NCI-H82 treated with DMSO at 0.1 percent for 48 hours (cell line): ENCODE results near the gene SPEM2.

ENCODE experiments used
- DNase-seq: peaks from one replicate; lab custom pipeline; 2025; ENCODE audit not compliant: unreplicated experiment; lab: John Stamatoyannopoulos, UW

Gene SPEM2

DNA sequence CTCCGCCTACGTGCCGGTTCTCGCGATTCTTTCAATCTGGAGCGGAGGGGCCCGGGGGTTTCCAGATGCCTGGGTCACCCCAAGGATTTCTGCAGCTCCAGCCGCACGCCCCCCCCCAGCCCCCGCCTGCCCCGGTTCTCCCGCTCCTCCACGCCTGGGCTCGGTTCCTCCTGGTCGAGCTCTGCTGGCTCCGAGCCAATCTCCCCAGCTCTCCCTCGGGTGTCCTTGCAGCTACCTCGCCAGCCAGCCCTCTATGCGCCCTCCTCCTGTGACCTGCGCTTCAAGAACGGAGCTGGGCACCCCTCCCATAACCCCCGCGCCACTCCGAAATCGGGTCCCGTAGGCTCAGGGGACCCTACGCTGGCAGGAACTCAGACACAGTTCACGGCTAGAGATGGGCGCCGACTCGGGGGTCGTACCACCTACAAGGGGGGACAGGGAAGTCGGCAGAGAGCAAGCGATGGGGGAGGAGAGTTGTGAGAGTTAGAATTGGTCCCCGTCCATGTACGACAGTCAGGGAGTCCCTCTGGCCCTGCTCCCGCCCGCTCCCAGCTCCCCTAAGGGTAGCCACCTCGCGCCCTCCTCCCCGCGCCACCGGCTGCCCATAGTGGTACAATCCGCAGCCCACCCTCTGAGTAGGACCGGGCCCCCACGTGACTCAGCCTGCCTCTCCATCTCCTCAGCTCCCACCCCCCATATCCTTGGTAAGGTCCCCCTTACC, 14.9 kb downstream of the SPEM2 start:
- peak; percentile 74 for DNase-seq

DNA sequence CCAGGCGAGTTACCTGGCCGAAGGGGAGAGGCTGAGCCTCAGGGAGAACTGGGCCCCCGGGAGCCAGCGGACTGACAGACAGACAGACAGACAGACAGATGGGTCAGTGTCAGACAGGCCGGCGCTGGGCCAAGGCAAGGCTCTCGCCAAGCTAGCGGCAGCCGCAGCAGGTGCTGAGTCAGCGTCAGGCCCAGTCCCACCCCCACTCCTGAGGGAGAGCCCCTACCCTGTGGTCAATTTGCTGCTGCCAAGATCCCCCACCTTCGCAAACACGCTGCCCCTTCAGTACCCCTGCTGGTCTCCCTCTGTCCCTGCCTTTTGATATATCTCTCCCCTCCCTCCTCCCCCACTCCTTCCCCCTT, 15.4 kb downstream of the SPEM2 start:
- peak; percentile 57 for DNase-seq

DNA sequence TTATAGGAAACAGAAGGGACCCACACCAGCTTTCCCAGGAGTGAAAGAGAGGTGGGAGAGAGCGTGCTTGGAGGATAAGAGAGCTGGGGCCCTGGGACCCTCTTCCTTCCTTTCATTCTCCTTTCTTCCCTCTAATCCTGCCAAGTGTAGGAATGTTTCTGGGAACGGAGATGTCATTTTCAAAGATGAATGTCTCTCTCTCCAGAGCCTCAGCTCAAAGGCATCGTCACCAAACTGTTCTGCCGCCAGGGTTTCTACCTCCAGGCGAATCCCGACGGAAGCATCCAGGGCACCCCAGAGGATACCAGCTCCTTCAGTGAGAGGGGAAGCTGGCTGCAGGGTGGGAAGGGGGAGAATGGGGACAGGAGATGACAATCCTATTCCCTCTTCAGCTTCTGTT, 15.8 kb downstream of the SPEM2 start:
- no peak for DNase-seq

DNA sequence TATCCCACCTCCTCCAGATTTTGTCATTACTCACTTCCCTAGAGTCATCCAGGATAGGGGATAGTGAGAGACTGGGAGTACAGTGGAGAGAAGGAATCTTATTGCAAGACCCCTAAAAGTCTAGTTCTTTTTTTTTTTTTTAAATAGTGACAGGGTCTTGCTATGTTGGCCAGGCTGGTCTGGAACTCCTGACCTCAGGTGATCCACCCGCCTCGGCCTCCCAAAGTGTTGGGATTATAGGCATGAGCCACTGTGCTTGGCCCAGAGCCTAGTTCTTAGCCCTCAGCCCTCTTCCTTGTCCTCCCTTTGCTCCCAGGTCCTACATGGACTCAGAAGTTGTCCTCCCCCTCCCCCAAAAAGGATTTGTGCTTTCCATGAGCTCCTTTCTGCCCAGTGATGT, 16.7 kb downstream of the SPEM2 start:
- no peak for DNase-seq

DNA sequence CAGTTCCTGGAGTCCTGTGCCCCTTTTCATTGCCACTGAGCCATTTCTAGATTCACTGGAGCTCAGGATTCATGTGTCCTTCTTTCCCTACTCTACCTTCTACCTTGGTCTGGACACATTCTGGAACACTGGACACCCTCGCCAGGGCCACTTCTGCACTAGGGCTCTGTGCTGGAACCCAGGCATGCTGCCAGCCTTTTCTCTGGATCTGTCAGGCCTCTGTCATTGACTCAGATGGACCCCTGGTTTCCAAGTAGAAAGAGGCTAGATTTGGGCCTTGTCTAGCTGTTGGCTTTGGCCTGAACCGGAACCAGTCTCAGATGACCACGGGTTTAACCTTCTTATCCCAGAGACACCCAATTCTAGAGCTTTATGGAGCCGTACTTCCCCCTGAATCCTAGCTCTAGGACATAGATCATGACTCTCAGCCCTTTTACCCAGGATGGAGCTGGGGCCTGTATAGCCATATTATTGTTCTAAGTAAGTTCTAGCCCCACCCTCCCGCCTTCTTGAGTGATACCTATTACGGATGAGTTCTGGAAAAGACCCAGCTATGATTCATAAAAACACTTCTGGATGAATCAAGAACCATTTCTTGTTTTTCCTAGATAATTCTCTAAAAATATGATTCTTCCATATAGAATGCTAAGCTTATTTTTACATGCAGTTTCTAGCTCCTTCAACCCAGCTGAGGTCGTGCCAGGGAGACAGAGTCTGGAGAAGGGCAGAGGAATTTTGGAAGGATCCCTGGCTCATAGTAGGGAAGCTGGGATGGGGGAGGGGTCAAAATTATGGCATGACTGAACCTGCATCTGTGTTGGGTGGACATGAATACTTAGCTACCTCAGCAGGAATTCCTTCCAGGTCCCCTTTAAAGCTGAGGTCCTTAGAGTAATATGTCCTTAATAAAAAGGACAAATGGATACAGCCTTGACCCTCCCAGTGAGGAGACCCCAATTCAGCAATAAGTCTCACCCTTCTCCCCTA, 18.4 kb downstream of the SPEM2 start:
- no peak for DNase-seq

DNA sequence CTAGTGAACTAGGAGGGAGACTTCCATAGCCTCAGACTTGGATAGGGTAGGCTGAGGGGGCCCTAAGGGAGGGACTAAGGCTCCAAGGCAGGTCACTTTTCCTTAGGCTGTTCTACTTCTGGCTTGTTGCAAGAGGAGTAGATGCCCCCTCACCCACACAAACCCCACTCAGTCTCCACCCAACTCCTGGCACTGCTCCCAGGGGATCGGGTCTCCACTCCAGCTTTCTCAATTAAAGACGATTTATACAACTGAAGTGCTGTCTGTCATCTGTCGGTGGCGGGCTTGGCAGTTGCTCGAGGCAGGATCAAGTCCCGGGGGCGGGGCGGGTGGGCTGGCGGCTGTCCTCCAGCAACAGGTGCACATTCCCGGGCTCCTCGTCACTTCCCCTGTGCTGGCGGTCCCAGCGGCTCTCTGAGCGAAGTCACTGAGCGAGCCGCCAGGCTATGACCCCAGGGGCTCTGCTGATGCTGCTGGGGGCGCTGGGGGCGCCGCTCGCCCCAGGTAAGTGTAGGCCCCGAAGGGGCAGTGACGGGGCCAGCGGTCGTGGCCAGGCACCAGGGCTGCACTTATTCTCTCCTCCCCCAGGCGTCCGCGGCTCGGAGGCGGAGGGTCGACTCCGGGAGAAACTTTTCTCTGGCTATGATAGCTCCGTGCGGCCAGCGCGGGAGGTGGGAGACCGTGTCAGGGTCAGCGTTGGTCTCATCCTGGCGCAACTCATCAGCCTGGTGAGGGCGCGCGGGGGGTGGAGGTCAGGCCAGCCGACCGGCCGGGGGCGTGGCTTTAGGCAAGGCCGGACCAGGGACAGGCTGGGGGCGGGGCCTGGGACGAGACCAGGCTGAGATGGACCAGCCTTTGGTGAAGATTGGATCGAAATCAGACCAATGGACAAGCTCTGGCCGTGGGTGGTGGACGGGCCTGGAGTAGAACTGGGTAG, 19.5 kb downstream of the SPEM2 start, which contains the start of gene CHRNB1:
Gene CHRNB1, plus strand, starts transcription at position 380 of the 937 bp plus-strand sequence. Its CDS starts 67 bp downstream, at position 447.
- peak; percentile 92 for DNase-seq

DNA sequence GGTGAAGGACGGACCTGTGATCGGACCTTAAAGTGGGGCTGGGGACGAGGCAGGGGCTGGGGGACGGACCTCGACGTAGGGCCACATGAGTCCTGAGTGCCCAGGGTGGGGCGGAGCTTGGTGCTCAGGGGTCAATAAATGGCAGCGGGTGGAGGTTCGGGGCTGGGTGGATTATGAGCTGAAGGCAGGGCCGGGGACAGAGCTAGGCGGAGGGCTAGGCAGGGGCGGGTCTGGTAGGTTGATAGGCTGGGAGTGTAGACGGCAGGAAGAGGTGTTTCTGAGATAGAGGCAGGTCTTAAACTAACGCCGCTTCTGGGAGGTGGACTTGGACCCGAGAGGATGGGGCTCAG, 20.2 kb downstream of the SPEM2 start:
- DNase-seq = peak; percentile 80

DNA sequence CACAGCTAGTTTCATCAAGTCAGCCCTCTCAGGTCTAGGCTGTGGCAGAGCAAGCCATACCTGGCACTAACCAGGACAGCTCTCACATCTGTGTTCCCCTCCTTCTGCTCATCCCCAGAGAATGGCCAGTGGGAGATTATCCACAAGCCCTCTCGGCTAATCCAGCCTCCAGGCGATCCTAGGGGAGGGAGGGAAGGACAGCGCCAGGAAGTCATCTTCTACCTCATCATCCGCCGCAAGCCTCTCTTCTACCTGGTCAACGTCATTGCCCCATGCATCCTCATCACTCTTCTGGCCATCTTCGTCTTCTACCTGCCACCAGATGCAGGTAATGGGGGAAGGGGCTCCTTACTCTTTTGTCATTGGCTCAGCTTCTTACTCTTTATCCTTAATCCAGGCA, 23.0 kb downstream of the SPEM2 start:
- peak; percentile 22 for DNase-seq

DNA sequence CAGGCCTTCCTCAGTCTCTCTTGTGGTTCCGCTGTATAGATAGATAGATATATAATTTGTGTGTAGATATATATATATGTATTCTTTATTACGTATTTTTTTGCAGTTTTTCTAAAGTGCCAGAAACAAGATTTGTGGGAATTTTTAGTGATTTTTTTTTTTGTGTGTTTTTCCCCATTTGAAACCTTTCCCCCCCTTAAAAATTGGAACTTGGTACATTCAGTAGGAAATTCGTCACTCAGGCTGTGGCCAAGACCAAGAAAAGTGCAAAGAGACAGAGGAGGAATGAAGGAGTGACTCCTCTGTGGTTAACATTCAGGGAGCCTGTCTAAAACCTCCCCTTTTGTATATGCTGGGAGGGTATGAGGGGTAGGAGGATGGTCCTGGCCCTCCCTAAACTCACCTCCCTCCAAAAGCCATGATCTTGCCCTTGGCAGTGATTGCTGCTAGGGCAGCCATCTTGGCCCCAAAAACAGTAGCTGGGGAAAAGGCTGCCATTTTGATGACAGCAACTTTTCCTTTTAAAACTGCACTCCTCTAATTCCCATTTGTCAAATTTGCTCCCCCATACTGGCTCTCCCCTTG, 34.6 kb downstream of the SPEM2 start:
- DNase-seq = no peak

DNA sequence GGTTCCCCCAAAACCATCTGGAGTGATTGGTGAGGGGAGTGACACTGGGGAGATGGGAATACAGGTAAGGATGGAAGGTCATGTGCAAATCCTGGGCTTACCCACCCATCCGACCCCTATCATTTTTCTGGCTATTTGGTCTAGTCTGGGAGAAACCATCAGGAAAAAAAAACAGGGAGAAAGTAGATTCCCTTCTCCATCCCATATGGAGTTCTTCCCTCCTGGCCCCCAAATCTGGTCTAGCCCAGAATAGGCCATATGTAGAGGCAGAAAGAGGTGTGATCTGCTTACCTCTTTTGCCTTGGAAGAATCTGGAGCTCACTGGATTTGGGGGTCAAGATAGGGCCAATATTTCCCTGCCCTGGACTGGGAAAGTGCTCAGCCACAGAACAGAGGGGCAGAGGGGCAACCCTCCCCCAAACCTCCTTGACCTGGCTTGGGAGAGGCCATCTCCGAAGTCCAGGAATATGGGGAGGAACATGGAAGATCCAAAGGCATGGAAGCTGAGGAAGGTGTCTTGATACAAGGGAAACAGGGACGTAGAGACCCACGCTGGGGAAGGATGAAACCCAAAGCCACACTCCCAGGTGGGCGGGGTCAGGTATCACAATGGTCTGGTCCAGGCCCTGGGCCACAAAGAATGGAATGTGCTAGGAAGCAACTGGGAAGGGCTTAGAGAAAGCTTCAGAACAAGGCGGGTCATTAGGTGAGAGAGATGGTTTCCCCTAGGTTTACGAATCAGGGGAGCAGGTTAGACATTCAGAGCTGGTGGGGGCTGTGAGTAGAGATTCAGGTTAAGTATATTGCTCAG, 35.6 kb downstream of the SPEM2 start:
- no peak for DNase-seq

DNA sequence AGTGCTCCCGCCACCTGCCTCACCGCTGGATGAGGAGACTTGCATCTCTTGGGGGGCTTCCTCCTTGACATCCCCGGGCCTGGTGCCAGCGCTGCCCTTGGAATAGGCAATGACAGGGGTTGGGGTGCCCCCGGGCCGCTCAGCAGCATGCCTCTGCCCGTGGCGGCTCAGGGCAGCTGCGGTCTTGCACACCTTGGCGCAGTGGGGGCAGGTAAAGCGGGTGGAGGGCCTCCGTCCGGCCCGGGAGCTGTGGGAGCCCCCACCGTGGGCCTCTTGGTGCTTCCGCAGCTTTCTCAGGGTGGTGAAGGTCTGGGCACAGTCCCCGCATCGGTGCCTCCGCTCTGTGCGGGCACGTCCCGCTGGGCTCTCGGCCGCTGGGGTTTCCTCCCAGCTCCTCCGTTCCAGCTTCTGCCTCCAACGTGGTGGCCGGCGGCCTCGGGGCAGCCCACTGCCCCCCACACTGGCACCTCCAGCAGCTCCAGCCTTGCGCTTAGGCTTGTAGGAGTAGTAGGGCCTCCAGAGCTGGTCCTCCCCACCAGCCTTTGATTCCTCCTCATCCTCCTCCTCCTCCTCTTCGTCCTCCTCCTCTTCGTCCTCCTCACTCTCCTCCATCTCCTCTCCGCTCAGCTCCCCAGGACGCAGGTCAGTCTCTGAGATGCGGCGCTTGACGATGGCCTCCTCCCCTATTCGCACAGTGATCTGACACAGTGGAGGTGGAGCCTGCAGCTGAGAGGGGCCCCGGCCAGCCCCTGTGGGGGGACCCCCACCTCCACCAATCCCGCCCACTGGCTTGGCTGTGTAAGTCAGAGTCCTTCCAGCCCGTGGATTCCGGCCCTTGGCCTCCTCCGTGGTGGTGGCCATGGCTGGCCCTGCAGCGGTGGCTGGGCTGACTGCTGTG, 37.3 kb downstream of the SPEM2 start:
- DNase-seq = no peak

DNA sequence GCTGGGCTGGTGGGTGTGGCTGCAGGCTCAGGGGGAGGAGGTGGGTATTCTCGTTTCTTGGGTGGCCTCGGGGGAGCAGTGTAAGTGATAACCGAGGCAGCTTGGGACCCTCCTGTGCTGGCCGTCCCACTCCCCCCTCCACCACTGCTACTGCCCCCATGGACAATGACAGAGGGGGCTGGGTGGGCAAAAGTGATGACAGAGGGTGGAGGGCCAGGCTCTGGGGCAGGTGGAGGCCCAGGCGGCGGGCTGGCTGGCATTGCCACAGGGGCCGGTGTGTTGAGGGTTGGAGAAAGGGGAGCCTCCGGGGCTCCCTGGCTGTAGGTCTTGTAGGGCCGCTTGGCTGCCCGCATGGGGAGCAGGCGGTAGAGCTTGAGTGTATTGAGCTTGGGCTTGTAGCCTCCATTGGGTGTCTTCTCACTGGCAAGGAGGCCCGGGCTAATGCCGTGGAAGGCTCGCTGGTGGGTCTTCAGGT, 38.0 kb downstream of the SPEM2 start:
- DNase-seq = no peak

DNA sequence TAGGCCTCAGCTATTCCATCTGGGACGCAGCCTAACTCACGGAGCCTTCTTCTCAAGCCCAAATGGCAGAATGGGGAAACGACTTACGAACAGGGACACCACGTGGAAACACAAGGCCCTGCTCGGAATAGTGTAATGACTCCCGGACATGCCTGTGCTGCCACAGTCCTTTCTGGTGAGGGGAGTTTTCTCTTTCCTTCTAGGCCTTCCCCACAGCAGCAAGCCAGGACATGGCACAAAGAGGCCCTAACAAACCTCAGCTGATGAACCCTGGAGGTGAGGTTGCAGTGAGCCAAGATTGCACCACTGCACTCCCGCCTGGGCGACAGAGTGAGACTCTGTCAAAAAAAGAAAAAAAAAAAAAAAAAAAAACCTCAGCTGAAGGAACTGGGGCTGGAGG, 38.7 kb downstream of the SPEM2 start:
- no peak for DNase-seq

DNA sequence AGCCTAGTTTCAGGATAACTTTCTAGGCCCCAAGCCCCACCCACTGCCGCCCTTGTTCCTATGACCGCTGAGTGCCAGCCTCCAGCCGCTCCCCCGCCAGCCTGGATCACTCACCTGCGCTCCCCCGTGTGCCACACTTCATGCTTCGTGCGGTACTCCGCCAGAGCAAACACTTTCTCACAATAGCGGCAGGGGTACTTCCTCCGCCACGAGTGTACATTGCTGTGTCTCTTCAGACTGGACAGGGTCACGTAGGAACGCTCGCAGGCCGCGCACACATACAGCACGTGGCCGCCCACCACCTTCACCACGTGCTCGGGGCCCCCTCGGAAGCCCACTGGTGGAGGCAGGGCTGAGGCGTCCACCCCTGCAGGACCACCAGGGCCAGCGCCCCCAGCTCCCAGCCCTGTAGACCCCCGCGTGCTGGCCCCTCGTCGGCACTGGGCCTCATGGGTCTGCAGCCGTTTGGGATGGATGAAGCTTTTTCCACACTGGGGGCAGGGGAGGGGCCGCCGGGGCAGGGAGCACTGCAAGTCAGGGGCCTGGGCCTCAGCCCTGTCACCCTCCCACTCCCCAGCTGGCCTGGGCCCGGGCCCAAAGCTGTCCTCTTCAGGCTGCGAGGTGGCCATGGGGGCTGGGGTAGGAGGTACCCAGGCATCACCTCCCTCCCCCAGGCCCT, 40.3 kb downstream of the SPEM2 start:
- DNase-seq = no peak

DNA sequence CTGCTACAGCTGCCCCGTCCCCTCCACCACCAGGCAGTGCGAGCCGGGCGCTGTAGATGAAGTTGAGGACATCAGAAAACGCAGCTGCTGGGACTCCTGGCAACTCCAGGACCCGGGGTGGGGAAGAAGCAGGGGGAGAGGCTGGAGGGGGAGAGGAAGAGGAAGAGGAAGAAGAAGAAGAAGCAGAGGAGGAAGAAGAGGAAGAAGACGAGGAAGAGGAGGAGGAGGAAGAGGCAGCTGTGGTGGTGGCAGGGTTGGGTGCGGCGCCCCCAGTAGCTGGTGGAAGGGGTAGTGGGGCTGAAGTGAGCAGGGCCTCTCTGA, 40.9 kb downstream of the SPEM2 start:
- DNase-seq = no peak

DNA sequence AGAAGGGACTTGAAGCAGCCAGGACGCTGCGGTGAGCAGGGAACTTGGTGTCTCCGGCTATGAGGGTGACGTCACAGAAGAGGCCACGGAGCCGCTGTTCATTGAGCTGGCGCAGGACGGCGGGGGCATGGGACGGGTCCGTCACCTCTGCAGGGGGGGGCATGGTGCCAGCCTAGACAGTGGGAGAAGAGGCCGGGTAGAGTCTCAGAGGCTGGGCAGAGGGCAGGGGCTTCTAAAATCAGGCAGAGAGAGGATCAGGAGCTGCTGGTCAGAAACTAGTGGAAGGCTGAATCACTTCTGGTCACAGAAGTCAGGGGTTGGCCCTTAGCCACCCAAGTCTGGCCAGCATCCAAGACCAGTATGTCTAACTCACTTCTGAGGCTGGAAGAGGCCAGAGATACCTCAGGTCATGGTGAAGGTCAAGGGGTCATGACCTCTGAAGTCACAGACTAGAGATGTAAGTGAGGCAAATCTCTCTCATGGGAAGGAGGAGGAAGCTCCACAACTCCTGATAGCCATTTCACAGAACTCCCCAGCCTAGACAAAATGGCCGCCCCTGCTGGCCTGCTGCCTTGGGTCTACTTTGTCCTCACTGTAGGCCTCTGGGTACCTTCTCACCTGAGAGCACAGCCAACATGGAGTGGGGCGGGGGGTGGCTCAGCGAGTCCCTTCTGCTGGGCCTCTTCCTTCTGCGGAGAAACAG, 41.4 kb downstream of the SPEM2 start:
- DNase-seq = no peak

DNA sequence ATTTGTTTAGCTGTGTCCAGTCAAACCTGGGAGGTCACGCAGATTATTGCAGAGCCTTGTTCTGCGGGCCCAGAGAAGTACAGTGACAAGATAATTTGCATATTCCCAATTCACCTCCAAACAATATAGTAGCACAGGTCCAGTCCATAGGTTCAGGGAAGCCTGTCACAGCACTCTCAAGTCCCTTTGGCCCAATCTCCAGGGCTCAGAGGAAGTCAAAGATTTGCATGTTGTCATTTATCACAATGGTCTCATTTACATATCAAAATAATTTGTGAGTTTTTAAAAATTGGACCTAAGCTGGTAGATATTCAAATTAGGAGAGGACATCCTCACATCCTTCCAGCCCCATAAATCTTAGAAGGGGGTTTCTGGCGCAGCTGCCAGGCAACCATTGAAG, 42.1 kb downstream of the SPEM2 start:
- no peak for DNase-seq

DNA sequence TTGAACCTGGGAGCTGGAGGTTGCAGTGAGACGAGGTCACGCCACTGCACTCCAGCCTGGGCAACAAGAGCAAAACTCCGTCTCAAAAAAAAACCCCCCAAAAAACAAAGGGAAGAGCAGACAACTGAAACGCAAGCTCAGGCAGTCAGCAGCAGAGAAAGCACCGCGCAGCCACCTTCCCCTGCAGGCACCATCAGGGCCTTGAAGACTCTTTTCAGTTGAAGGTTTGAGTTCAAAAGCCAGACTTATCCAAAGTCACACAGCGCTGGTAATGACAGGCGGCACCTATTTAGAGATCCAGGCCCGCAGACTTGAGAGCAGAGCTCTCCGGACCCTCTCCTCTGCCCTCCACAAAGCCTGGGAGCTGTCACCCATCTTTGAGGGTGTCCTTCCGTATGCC, 42.9 kb downstream of the SPEM2 start:
- no peak for DNase-seq
